GM12878 (cell line): Measurements from ENCODE around the gene RERE.

Experiments used
- CTCF ChIP-seq, 3 experiments: IDR thresholded peaks in 2 of 3; conservative IDR thresholded peaks in 1 of 3; 2 replicates each; pipeline ENCODE4 v1.5.1; 2011; ENCODE audit warnings: low read depth in 3 of 3, low read length in 3 of 3, mild to moderate bottlenecking in 3 of 3, control low read depth in 2 of 3, moderate library complexity in 2 of 3, inconsistent platforms in 1 of 3, mixed read lengths in 1 of 3; ENCODE audit not compliant: control insufficient read depth in 2 of 3, insufficient read depth in 1 of 3; ENCODE audit errors: extremely low read depth in 1 of 3
- EP300 ChIP-seq, 2 experiments: fragments of 150-350 bp in 1 of 2; IDR thresholded peaks; 2 replicates each; pipeline ENCODE4 v1.6.1; 2011 to 2012; ENCODE audit warnings: low read depth in 2 of 2, low read length in 2 of 2, borderline replicate concordance in 1 of 2, improper control_type of control experiment in 1 of 2, inconsistent platforms in 1 of 2; ENCODE audit not compliant: control insufficient read depth in 1 of 2
- MYC ChIP-seq: IDR thresholded peaks from 2 replicates; pipeline ENCODE4 v1.6.1; 2011; ENCODE audit warnings: mild to moderate bottlenecking, low read length, moderate library complexity, inconsistent platforms; ENCODE audit not compliant: insufficient read depth, insufficient replicate concordance, insufficient read length, severe bottlenecking
- RBBP5 ChIP-seq: fragments of 200-600 bp; sonication (generic); conservative IDR thresholded peaks from 2 replicates; pipeline ENCODE4 v1.6.1; 2016

GRCh38 chr1:8481650-8482380 is 335.6 kb downstream of the RERE start:
- TF ChIP-seq CTCF (IDR thresholded peaks at IDR 0.05 in 2 of 3, conservative IDR thresholded peaks at IDR 0.05 in 1 of 3; ENCODE audit: control insufficient read depth in 2 of 3, extremely low read depth in 1 of 3, insufficient read depth in 1 of 3, low read depth in 3 of 3, low read length in 3 of 3) (no peak), RBBP5 (no peak), MYC (no peak), EP300 (IDR thresholded peaks at IDR 0.05; ENCODE audit: borderline replicate concordance in 1 of 2, control insufficient read depth in 1 of 2, low read depth in 2 of 2, low read length in 2 of 2) (no peak)
